GM12878 (cell line): ENCODE data around the gene SERPINA4. TPM values are rescaled to one million over a fixed set of nuclear protein-coding genes. Genes with fewer than 3 reads are reported as not detected.

Experiments
- ATAC-seq: fragments of 200-7000 bp; cut with Tn5 transposase; 3 replicates; pipeline ENCODE4 v1.9.1; 2020; ENCODE audit warnings: mild to moderate bottlenecking, moderate library complexity
- BruUV-seq: library from RNA; stranded (reverse); fragments of 400-500 nt; replicated peaks from 2 replicates; lab custom pipeline; 2021; lab: Mats Ljungman, UMichigan
- CTCF ChIA-PET: fragments of 300-600 bp; sonication (Branson Sonifier 250); formaldehyde crosslinking; extraction: SDS; loops from one replicate; lab custom pipeline; 2021; ENCODE audit warnings: inconsistent platforms; lab: Yijun Ruan, JAX
- POLR2A ChIA-PET: fragments of 350-600 bp; formaldehyde crosslinking; extraction: SDS; loops from one replicate; lab custom pipeline; 2021; ENCODE audit warnings: inconsistent platforms; lab: Charles Lee
- RAD21 ChIA-PET: fragments of 300-600 bp; sonication (Branson Sonifier 250); formaldehyde crosslinking; loops from one replicate; lab custom pipeline; 2023; ENCODE audit warnings: antibody characterized with exemption; ENCODE audit not compliant: unreplicated experiment; lab: Charles Lee
- SMC1A ChIA-PET: fragments of 300-600 bp; sonication (Branson Sonifier 250); formaldehyde crosslinking; loops from one replicate; lab custom pipeline; 2023; ENCODE audit not compliant: unreplicated experiment, uncharacterized antibody; lab: Charles Lee
- DNase-seq: peaks from one replicate; pipeline ENCODE4 v3.0.0-alpha.2; 2011; ENCODE audit warnings: low read depth, low spot score
- FAIRE-seq: peaks from 3 replicates; lab custom pipeline; 2011; peaks lifted over from hg19 to GRCh38; lab: Jason Lieb, UNC
- H2AFZ ChIP-seq: 2 replicates; pipeline ENCODE4 v1.6.0; 2011; ENCODE audit warnings: low read depth, low read length, control low read depth; ENCODE audit not compliant: control insufficient read depth
- H3K27ac ChIP-seq: 2 replicates; pipeline ENCODE4 v1.5.1; 2011; ENCODE audit warnings: control low read depth; ENCODE audit not compliant: control insufficient read depth, insufficient read depth
- H3K27me3 ChIP-seq, 2 experiments: replicated peaks in 1 of 2; 2 replicates each; pipeline versions ENCODE4 v1.6.0 to v1.6.1; 2011; ENCODE audit warnings: low read length in 1 of 2; ENCODE audit not compliant: control insufficient read depth in 2 of 2, insufficient read depth in 2 of 2
- H3K36me3 ChIP-seq, 2 experiments: 2 replicates each; pipeline ENCODE4 v1.5.1; 2011; ENCODE audit warnings: low read length in 1 of 2; ENCODE audit not compliant: control insufficient read depth in 2 of 2, insufficient read depth in 2 of 2
- H3K4me1 ChIP-seq: 2 replicates; pipeline ENCODE4 v1.6.1; 2011; ENCODE audit warnings: mild to moderate bottlenecking, low read length, moderate library complexity, mixed read lengths; ENCODE audit not compliant: control insufficient read depth, insufficient read depth
- H3K4me2 ChIP-seq: 2 replicates; pipeline ENCODE4 v1.6.0; 2011; ENCODE audit warnings: control low read depth; ENCODE audit not compliant: control insufficient read depth, insufficient read depth
- H3K4me3 ChIP-seq: fragments of 200-600 bp; sonication (generic); 2 replicates; pipeline ENCODE4 v1.5.1; 2016
- H3K79me2 ChIP-seq: 2 replicates; pipeline ENCODE4 v1.6.0; 2011; ENCODE audit warnings: low read length; ENCODE audit not compliant: control insufficient read depth, insufficient read depth
- H3K9ac ChIP-seq: 2 replicates; pipeline ENCODE4 v1.8.0; 2011; ENCODE audit warnings: low read length, control low read depth, mixed read lengths; ENCODE audit not compliant: control insufficient read depth, insufficient read depth
- H3K9me3 ChIP-seq: replicated peaks from 3 replicates; pipeline ENCODE4 v1.5.1; 2011; ENCODE audit warnings: mild to moderate bottlenecking, low read length; ENCODE audit not compliant: control insufficient read depth, insufficient read depth
- H4K20me1 ChIP-seq: 2 replicates; pipeline ENCODE4 v1.6.0; 2011; ENCODE audit not compliant: control insufficient read depth, insufficient read depth
- BCL3 ChIP-seq: IDR thresholded peaks from 2 replicates; pipeline ENCODE4 v1.6.1; 2011; ENCODE audit warnings: borderline replicate concordance, low read depth, mild to moderate bottlenecking, moderate library complexity, low read length; ENCODE audit not compliant: insufficient read depth, poor library complexity, severe bottlenecking
- FOS ChIP-seq: IDR thresholded peaks from 3 replicates; pipeline ENCODE4 v1.6.1; 2011; ENCODE audit warnings: borderline replicate concordance; ENCODE audit not compliant: insufficient read length; ENCODE audit errors: extremely low read depth
- FOXM1 ChIP-seq: IDR thresholded peaks from 2 replicates; pipeline ENCODE4 v1.6.1; 2012; ENCODE audit warnings: low read depth, mild to moderate bottlenecking, inconsistent platforms, low read length, moderate library complexity
- GABPA ChIP-seq: IDR thresholded peaks from 2 replicates; pipeline ENCODE4 v1.6.1; 2014; ENCODE audit warnings: antibody characterized with exemption, low read depth, mild to moderate bottlenecking, inconsistent platforms
- HDAC2 ChIP-seq: fragments of 200-600 bp; sonication (generic); IDR thresholded peaks from 2 replicates; pipeline ENCODE4 v1.6.1; 2017
- SRF ChIP-seq, 2 experiments: IDR thresholded peaks; 2 replicates each; pipeline ENCODE4 v1.6.1; 2011; ENCODE audit warnings: low read depth in 2 of 2, low read length in 2 of 2, mild to moderate bottlenecking in 1 of 2, moderate library complexity in 1 of 2
- TARDBP ChIP-seq: IDR thresholded peaks from 2 replicates; pipeline ENCODE4 v1.6.1; 2016; ENCODE audit warnings: borderline replicate concordance
- USF2 ChIP-seq: IDR thresholded peaks from 2 replicates; pipeline ENCODE4 v1.6.1; 2011; ENCODE audit warnings: low read depth, low read length, improper control_type of control experiment, borderline replicate concordance
- ZBTB33 ChIP-seq: fragments of 450-650 bp; IDR thresholded peaks from 2 replicates; pipeline ENCODE4 v1.6.1; 2017; ENCODE audit warnings: mild to moderate bottlenecking
- WGBS: methylation state at CpG from one replicate; pipeline ENCODE4 v1.1.6; 2016; ENCODE audit warnings: low lambda C conversion rate; ENCODE audit not compliant: insufficient replicate concordance, insufficient coverage; ENCODE audit errors: missing lambda C conversion rate; 5-methylcytosine and 5-hydroxymethylcytosine counted together
- in situ Hi-C: fragments of 300-500 bp; cut with MboI; formaldehyde crosslinking; loops from 9 replicates; pipeline ENCODE4 v1.14.3; 2018; ENCODE audit warnings: mixed read lengths
- intact Hi-C: fragments of 100-400 bp; cut with micrococcal nuclease; formaldehyde crosslinking; loops from one replicate; pipeline ENCODE4 v1.14.2; 2022; ENCODE audit not compliant: unreplicated experiment
- polyA plus RNA-seq, 11 experiments: library from polyadenylated mRNA; depleted of rRNA in 4 of 11; unstranded in 6 of 11; stranded (reverse) in 5 of 11; fragments of >200 nt; fragmentation: Nextera tagmentation in 4 of 11; fragmentation: Illumina TruSeq in 1 of 11; extraction: Ambion mirVana in 4 of 11; extraction: Trizol in 1 of 11; gene quantifications; 1 replicate in 1 of 11; 2 replicates in 10 of 11; pipeline versions ENCODE4 v1.2.1 to v1.2.3, GENCODE V29; 2011 to 2016; ENCODE audit warnings: inconsistent platforms in 2 of 11, missing spikeins in 2 of 11, low read depth in 1 of 11
- total RNA-seq, 4 experiments: library from RNA; depleted of rRNA in 3 of 4; stranded (reverse); fragments of >200 nt in 3 of 4; fragmentation: Illumina TruSeq in 1 of 4; extraction: Trizol in 1 of 4; gene quantifications; 2 replicates each; pipeline versions ENCODE4 v1.2.1 to v1.2.3, GENCODE V29; 2013 to 2021
- TF ChIP-seq, protein P1 (sequence below): fragments of 450-650 bp; conservative IDR thresholded peaks from 2 replicates; pipeline ENCODE4 v1.6.1; 2017; ENCODE audit warnings: mild to moderate bottlenecking, moderate library complexity
- TF ChIP-seq, protein P2 (sequence below): fragments of 450-650 bp; IDR thresholded peaks from 2 replicates; pipeline ENCODE4 v1.6.1; 2017; ENCODE audit warnings: borderline replicate concordance
- TF ChIP-seq, protein P3 (sequence below): fragments of 450-650 bp; formaldehyde crosslinking; IDR thresholded peaks from 2 replicates; pipeline ENCODE4 v1.4.0; 2022; ENCODE audit warnings: mild to moderate bottlenecking, moderate library complexity

The SERPINA4 gene
- total and polyA plus RNA-seq, 10 of the 15 experiments (the other 5 are each of a cell fraction or from before 2014, with no cell fraction given), result 0.13 TPM; not detected in 9

DNA sequence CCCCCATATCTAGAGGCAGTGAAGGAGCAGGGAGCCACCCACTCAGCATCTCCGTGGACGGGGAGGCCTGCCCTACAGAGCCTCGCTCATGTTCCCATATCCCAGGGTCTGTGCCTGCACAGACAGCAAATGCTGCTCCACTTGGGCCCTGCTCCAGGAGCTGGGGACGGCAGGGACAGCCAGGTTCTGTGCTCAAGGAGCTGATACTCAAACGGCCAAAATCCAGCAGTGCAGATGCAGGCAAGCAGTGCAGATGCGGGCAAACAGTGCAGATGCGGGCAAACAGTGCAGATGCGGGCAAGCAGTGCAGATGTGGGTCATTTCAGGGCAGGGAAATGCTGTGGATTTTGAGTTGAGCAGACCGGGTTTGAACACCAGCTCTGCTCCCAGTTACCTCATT is 45.8 kb upstream of the SERPINA4 start:
- intact Hi-C loops, result no loop called here
- CTCF ChIA-PET, result no interaction called here

More for the DNA sequence above, 45.8 kb upstream of the SERPINA4 start:
- Histone ChIP-seq H2AFZ (no peak overlapping the region), H4K20me1 (no peaks in the 10 kb centered on the region), H3K27ac (no peak overlapping the region), H3K4me2 (no peak overlapping the region), H3K27me3 (peaks cover 0 to 6% of the 10 kb centered on the region in 2 experiments; a peak in 2 of 4 replicates), H3K79me2 (no peaks in the 10 kb centered on the region), H3K36me3 (no peaks in the 10 kb centered on the region), H3K9ac (no peak overlapping the region), H3K4me1 (no peaks in the 10 kb centered on the region), H3K4me3 (no peak overlapping the region), H3K9me3 (no peaks in the 10 kb centered on the region; the same call in 2 of the 3 replicates)
- TF ChIP-seq BCL3 (no peak), FOS (no peak), ZBTB33 (no peak), HDAC2 (no peak), TARDBP (no peak), GABPA (no peak), SRF (IDR thresholded peaks at IDR 0.05; ENCODE audit: low read depth in 2 of 2, low read length in 2 of 2) (no peak), USF2 (no peak), FOXM1 (no peak)
- TF ChIP-seq, protein P1, sequence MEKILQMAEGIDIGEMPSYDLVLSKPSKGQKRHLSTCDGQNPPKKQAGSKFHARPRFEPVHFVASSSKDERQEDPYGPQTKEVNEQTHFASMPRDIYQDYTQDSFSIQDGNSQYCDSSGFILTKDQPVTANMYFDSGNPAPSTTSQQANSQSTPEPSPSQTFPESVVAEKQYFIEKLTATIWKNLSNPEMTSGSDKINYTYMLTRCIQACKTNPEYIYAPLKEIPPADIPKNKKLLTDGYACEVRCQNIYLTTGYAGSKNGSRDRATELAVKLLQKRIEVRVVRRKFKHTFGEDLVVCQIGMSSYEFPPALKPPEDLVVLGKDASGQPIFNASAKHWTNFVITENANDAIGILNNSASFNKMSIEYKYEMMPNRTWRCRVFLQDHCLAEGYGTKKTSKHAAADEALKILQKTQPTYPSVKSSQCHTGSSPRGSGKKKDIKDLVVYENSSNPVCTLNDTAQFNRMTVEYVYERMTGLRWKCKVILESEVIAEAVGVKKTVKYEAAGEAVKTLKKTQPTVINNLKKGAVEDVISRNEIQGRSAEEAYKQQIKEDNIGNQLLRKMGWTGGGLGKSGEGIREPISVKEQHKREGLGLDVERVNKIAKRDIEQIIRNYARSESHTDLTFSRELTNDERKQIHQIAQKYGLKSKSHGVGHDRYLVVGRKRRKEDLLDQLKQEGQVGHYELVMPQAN, result no peak
- TF ChIP-seq, protein P2, sequence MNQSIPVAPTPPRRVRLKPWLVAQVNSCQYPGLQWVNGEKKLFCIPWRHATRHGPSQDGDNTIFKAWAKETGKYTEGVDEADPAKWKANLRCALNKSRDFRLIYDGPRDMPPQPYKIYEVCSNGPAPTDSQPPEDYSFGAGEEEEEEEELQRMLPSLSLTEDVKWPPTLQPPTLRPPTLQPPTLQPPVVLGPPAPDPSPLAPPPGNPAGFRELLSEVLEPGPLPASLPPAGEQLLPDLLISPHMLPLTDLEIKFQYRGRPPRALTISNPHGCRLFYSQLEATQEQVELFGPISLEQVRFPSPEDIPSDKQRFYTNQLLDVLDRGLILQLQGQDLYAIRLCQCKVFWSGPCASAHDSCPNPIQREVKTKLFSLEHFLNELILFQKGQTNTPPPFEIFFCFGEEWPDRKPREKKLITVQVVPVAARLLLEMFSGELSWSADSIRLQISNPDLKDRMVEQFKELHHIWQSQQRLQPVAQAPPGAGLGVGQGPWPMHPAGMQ, result no peak
- TF ChIP-seq, protein P3, sequence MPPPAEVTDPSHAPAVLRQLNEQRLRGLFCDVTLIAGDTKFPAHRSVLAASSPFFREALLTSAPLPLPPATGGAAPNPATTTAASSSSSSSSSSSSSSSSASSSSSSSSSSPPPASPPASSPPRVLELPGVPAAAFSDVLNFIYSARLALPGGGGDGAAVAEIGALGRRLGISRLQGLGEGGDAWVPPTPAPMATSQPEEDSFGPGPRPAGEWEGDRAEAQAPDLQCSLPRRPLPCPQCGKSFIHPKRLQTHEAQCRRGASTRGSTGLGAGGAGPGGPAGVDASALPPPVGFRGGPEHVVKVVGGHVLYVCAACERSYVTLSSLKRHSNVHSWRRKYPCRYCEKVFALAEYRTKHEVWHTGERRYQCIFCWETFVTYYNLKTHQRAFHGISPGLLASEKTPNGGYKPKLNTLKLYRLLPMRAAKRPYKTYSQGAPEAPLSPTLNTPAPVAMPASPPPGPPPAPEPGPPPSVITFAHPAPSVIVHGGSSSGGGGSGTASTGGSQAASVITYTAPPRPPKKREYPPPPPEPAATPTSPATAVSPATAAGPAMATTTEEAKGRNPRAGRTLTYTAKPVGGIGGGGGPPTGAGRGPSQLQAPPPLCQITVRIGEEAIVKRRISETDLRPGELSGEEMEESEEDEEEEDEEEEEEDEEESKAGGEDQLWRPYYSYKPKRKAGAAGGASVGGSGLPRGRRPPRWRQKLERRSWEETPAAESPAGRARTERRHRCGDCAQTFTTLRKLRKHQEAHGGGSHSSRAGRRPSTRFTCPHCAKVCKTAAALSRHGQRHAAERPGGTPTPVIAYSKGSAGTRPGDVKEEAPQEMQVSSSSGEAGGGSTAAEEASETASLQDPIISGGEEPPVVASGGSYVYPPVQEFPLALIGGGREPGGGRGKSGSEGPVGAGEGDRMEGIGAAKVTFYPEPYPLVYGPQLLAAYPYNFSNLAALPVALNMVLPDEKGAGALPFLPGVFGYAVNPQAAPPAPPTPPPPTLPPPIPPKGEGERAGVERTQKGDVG (CRISPR knock-in tag), result no peak
- no peak for FAIRE-seq
- POLR2A ChIA-PET, result no interaction called here
- SMC1A ChIA-PET, result no interaction called here
- no peak for DNase-seq
- BruUV-seq, result no TSS peak
- no peak for ATAC-seq
- in situ Hi-C loops, result no loop called here
- RAD21 ChIA-PET, result no interaction called here
- WGBS, result 52% methylated on average over 9 of the region's 9 CpGs
